K562 (cell line): ENCODE data around the gene NDUFV3. TPM values are rescaled to one million over a fixed set of nuclear protein-coding genes. Genes with fewer than 3 reads are reported as not detected.

Experiments
- ARNT ChIP-seq, 2 experiments: fragments of 450-650 bp; IDR thresholded peaks; 2 replicates each; pipeline ENCODE4 v1.6.1; 2016; ENCODE audit warnings: mild to moderate bottlenecking in 1 of 2
- BRD9 ChIP-seq: fragments of 450-650 bp; IDR thresholded peaks from 2 replicates; pipeline ENCODE4 v1.6.1; 2018; ENCODE audit warnings: low read depth; ENCODE audit not compliant: partially characterized antibody
- CHCHD3 ChIP-seq: fragments of 250-450 bp; sonication (Bioruptor Pico); IDR thresholded peaks from 2 replicates; pipeline ENCODE4 v2.1.2; 2022; ENCODE audit warnings: mild to moderate bottlenecking
- L3MBTL2 ChIP-seq: fragments of 450-650 bp; IDR thresholded peaks from 2 replicates; pipeline ENCODE4 v1.6.1; 2016; ENCODE audit warnings: mild to moderate bottlenecking, moderate library complexity
- MGA ChIP-seq: fragments of 450-650 bp; IDR thresholded peaks from 2 replicates; pipeline ENCODE4 v1.6.1; 2016; ENCODE audit warnings: mild to moderate bottlenecking, moderate library complexity
- NR2F6 ChIP-seq: fragments of 450-650 bp; formaldehyde crosslinking; IDR thresholded peaks from 2 replicates; pipeline ENCODE4 v1.4.0; 2020; ENCODE audit warnings: mild to moderate bottlenecking
- RNF2 ChIP-seq: sonication (generic); IDR thresholded peaks from 2 replicates; pipeline ENCODE4 v1.6.1; 2016
- SMC3 ChIP-seq: conservative IDR thresholded peaks from 2 replicates; pipeline ENCODE4 v1.6.1; 2011; ENCODE audit warnings: low read depth, low read length, improper control_type of control experiment; ENCODE audit not compliant: insufficient read depth
- ZBTB17 ChIP-seq: fragments of 450-650 bp; formaldehyde crosslinking; IDR thresholded peaks from 2 replicates; pipeline ENCODE4 v1.4.0; 2020; ENCODE audit warnings: mild to moderate bottlenecking
- ZEB2 ChIP-seq: fragments of 450-650 bp; IDR thresholded peaks from 2 replicates; pipeline ENCODE4 v1.6.1; 2016
- ZFP30 ChIP-seq: fragments of 250-450 bp; sonication (Bioruptor Pico); IDR thresholded peaks from 2 replicates; pipeline ENCODE4 v1.8.0; 2022; ENCODE audit warnings: moderate library complexity, mild to moderate bottlenecking, inconsistent platforms, borderline replicate concordance
- ZNF212 ChIP-seq: fragments of 450-650 bp; formaldehyde crosslinking; IDR thresholded peaks from 2 replicates; pipeline ENCODE4 v1.4.0; 2020; ENCODE audit warnings: mild to moderate bottlenecking
- ZNF830 ChIP-seq: fragments of 250-450 bp; sonication (Bioruptor Pico); IDR thresholded peaks from 2 replicates; pipeline ENCODE4 v1.5.0; 2021; ENCODE audit warnings: mild to moderate bottlenecking
- polyA plus RNA-seq, 8 experiments: library from polyadenylated mRNA; depleted of rRNA in 4 of 8; stranded (reverse) in 5 of 8; unstranded in 3 of 8; fragments of >200 nt; fragmentation: Nextera tagmentation in 2 of 8; fragmentation: Illumina TruSeq in 1 of 8; extraction: Ambion mirVana in 2 of 8; extraction: Trizol in 1 of 8; gene quantifications; 2 replicates each; pipeline versions ENCODE4 v1.2.1 to v1.2.3, GENCODE V29; 2011 to 2014; ENCODE audit warnings: inconsistent platforms in 1 of 8, missing spikeins in 1 of 8
- total RNA-seq, 7 experiments: library from RNA; depleted of rRNA in 6 of 7; stranded (reverse); fragments of >200 nt in 6 of 7; fragmentation: Illumina TruSeq in 2 of 7; extraction: Trizol in 2 of 7; gene quantifications; 2 replicates each; pipeline versions ENCODE4 v1.2.1 to v1.2.3, GENCODE V29; 2011 to 2021; ENCODE audit warnings: low replicate concordance in 1 of 7
- TF ChIP-seq, protein P1 (sequence below): fragments of 250-450 bp; sonication (Bioruptor Pico); IDR thresholded peaks from 2 replicates; pipeline ENCODE4 v1.9.0; 2021; ENCODE audit warnings: mild to moderate bottlenecking
- TF ChIP-seq, protein P2 (sequence below): sonication (generic); formaldehyde crosslinking; IDR thresholded peaks from 2 replicates; pipeline ENCODE4 v1.9.0; 2022; ENCODE audit warnings: mild to moderate bottlenecking, missing genetic modification reagents

Gene NDUFV3
- total and polyA plus RNA-seq, 9 of the 15 experiments (the other 6 are each of a cell fraction or from before 2014, with no cell fraction given), result 19.1 to 87.8 (median 74.3) TPM

DNA sequence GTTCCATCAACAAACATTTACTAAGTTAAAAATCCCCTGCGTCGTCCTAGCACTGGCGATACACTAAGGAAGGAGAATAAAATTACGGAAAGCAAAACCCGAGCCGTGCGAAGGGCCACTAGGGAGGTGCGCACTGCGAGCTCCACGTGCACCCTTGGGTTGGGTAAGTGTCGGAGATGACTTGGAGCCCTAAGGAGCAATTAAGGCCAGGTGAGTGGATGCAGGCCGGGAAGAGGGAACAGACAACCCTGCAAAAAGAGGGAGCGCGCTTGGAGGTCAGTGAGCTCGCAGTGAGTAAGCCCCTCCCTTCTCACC is 14.5 kb upstream of the NDUFV3 start (continued):
- TF ChIP-seq MGA, result peak; percentile 91
- TF ChIP-seq, protein P1, sequence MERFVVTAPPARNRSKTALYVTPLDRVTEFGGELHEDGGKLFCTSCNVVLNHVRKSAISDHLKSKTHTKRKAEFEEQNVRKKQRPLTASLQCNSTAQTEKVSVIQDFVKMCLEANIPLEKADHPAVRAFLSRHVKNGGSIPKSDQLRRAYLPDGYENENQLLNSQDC (CRISPR knock-in tag), result 0 out of 2 replicates have a peak, but pooled peaks have one; percentile 29
- peak; percentile 90 for TF ChIP-seq L3MBTL2
- no peak for TF ChIP-seq ZFP30 (CRISPR knock-in tag)
- TF ChIP-seq ZEB2, result 0 out of 2 replicates have a peak, but pooled peaks have one; percentile 9
- TF ChIP-seq SMC3, result 0 out of 2 replicates have a peak, but pooled peaks have one; percentile 2
- 0 out of 2 replicates have a peak, but pooled peaks have one; percentile 8 for TF ChIP-seq ZBTB17 (CRISPR knock-in tag)
- TF ChIP-seq ARNT (IDR thresholded peaks at IDR 0.05), result peak in 1 of 2 experiments; percentile 42; a peak in 1 of 4 replicates
- TF ChIP-seq CHCHD3 (CRISPR knock-in tag), result 0 out of 2 replicates have a peak, but pooled peaks have one; percentile 22
- TF ChIP-seq ZNF830 (CRISPR knock-in tag), result 0 out of 2 replicates have a peak, but pooled peaks have one; percentile 3
- TF ChIP-seq BRD9, result peak; percentile 21
- 0 out of 2 replicates have a peak, but pooled peaks have one; percentile 17 for TF ChIP-seq RNF2
- TF ChIP-seq ZNF212 (CRISPR knock-in tag), result 0 out of 2 replicates have a peak, but pooled peaks have one; percentile 37
- TF ChIP-seq, protein P2, sequence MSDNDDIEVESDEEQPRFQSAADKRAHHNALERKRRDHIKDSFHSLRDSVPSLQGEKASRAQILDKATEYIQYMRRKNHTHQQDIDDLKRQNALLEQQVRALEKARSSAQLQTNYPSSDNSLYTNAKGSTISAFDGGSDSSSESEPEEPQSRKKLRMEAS (CRISPR knock-in tag), result peak; percentile 13; the same call in 1 of the 2 replicates
- TF ChIP-seq NR2F6 (CRISPR knock-in tag), result no peak
